HG03354 (cell line): ENCODE measurements around the gene MICAL3.
A peak's percentile ranks its signal among the peaks of the same experiment; 100 is the strongest.

ENCODE experiments used
- ATAC-seq: cut with Tn5 transposase; IDR thresholded peaks from one replicate; pipeline ENCODE4 v1.9.1; 2021; ENCODE audit warnings: mild to moderate bottlenecking; ENCODE audit not compliant: unreplicated experiment, poor library complexity, severe bottlenecking

MICAL3 gene

DNA sequence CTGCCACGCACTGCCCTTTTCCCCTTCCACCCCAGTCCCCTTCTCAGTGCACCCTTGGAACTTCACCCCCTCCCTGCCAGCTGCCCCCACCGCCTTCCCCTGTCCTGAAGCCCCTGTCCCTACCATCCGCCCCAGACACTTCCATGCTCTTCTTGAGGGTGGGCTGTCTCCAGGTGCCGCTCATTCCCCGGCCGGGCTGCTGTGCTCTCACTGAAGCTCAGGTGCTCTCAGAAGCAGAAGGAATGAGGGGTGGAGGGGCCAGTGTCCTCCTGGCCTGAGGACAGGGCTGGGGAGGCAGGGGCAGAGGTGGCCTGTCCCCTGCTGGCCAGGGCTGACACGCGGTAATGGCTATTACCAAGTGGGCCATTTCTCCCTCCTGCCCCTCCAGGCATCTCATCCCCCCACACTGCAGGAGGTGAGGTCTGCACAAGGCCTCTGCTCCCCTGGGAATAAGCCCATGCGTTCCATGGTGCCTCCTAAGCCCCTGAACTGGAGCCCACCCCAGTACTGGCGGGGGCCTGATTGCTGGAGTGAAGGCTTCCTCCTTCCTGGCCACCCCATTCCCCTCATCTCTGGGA, 243.5 kb downstream of the MICAL3 start:
- no peak for ATAC-seq

DNA sequence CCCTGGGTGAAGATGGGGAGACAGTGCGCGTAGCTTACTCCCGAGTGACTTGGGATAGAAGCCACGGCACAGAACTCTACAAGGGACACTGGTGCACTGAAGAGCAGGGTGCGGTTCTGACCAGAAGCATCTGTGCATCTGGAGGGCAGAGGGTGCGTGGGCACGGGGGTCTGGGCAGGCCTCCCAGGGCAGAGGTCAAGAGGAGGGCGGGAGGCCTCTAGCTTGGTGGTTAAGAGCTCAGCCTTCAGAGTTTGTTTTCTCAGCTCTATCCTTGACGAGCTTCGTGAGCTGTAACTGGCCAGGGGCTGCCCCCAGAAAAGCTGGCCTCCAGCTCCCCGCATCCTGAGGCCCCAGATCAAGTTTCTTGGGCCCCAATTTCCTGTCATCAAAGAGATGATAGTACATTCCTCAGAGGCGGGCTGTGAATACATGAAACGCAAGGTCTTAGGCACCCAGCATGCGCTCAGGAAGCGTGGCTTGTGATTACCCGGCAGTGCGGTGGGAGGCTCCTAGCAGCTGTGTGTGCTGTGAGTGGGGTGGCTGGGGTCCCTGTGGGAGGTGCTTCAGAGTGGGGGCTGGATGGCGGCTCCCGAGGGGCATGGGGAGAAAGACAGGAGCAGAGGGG, 244.1 kb downstream of the MICAL3 start:
- ATAC-seq = no peak

GRCh38 chr22:17779286-17780115, 244.9 kb downstream of the MICAL3 start:
- peak; percentile 42 for ATAC-seq

DNA sequence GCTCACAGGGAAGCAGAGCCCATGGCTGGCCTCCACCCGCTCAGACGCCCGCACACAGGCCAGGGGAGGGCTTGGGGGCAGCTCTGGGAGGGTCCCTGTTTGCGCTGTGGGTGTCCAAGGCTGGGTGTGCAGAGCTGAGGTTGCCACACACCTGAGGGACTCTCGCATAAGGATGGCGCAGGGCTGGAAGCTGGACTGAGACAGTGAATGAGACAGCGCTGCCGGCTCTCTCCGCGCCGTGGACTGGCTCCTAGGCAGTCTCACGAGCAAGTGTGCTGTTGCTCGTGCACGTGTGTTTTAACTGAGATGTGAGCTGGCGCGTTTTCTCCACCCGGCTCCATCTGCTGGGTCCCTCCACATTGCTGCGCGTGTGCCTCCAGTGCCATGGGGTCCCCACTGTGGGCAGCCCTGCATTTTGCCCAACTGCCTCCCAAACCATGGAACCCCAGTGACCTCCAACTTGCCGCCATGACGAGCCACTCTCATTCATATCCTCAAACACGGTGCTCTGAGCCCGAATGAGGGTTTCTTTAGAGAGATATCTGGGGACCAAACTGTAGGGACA, 245.9 kb downstream of the MICAL3 start:
- no peak for ATAC-seq

DNA sequence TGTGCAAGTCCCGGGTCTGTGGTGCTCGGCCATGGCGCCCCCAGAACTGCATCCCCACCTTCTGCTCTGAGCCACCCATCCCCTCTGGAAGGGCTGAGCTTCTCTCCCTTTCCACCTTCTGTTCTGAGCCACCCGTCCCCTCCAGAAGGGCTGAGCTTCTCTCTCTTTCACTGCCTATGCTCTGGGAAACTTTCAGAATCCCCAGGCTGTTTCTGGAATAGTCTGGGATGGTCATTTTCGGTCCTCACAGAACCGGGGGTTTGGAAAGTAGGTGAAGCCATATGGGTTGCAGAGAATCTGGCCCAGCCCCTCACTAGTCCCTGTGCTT, 246.7 kb downstream of the MICAL3 start:
- ATAC-seq = no peak

- ATAC-seq = peak; percentile 34
Measured at GRCh38 chr22:17777005-17777716, 247.2 kb downstream of the MICAL3 start.

DNA sequence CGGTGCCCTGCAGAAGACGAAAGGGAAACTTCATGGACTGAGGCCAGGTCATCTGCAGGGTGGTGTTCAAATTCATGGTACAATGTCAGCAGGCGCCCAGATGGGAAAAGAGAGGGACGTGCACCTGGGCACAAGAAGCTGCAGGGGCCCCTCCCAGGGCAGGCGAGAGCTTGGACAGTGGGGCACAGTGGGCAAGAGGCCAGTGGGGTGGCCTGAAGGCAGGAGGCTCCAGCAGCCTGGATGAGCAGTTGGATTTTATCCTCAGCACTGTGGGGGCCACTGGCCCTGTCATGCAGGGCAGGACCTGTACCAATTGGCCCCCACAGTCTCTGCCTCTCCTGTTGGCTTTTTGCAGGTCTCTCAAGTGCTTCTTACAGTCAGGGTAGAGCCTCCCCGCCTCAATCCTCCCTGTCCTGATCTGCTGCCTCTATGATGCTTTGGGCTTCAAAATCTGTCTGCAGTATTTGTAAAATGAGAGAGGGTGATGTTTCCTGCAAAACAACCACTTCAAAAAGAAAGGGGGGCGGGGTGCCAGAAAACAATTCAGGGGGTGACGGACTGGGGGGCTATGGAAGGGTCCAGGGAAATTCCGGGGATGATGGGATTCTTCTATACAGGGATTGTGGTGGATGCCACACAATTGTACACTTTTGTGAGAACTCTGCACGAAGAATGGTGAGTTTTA, 248.4 kb downstream of the MICAL3 start:
- no peak for ATAC-seq

GRCh38 chr22:17774926-17775685, 249.3 kb downstream of the MICAL3 start:
- no peak for ATAC-seq

DNA sequence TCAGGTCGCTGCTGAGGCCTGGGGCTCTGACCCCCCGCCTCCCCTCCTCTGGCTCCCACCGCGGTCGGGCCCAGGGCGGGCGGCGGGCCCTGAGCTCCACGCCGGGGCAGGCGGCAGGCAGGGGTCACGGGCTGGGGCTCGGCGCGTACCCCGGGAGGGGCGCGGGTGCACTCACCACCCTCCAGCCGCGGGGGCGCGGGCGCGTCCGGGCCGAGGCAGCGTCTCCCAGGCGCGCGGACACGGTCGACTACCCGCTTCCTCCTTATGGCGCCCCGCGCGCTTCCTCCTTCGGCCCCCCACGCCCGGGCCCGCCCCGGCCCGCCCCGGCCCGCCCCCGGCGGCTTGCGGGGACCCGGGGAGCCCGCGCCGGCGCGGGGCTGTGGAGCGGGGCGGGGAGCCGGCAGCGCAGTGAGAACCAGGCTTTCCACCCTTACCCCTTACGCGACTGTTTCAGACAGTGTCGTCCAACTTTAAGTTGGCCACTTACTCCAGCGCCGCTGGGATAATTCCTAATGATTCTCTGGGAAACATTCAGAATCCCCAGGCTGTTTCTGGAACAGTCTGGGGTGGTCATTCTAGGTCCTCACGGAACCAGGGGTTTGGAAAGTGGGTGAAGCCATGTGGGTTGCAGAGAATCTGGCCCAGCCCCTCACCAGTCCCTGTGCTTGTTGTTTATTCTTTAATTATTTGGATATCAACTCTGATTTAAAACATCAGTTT, 250.0 kb downstream of the MICAL3 start, which contains the start of gene BID:
Gene BID (minus strand): TSS at position 264 of the 720 bp plus-strand sequence. CDS start 24,353 bp downstream, outside the sequence.
- peak; percentile 35 for ATAC-seq

DNA sequence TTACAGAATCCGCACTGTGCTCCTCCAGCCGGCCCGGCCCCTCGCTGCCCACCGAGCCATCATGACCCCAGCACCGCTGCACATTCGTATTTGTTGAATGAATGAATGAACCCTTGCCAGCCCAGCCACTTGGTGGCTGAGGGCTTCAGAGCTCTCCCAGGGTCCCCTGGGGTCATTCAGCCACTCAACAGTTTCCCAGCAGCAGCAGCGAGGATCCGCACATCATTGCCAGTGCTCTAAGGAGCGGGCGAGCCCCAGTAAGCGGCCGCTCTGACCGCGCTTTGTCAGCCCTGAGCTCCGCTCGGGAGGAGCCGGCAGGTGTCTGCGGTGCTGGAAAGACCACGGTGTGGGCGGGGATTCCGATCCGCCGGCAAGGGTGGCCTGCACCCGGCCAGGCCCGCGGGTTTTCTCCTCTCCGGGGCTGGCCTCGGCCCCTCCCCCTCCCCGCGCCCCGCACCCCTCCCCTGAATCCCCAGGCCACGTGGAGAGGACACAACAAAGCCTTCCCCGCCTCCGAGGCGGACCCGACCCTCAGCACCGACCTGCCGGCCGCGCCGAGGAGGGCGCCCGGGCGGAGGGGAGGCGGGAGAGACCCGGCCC, 250.7 kb downstream of the MICAL3 start:
- ATAC-seq = peak; percentile 33

DNA sequence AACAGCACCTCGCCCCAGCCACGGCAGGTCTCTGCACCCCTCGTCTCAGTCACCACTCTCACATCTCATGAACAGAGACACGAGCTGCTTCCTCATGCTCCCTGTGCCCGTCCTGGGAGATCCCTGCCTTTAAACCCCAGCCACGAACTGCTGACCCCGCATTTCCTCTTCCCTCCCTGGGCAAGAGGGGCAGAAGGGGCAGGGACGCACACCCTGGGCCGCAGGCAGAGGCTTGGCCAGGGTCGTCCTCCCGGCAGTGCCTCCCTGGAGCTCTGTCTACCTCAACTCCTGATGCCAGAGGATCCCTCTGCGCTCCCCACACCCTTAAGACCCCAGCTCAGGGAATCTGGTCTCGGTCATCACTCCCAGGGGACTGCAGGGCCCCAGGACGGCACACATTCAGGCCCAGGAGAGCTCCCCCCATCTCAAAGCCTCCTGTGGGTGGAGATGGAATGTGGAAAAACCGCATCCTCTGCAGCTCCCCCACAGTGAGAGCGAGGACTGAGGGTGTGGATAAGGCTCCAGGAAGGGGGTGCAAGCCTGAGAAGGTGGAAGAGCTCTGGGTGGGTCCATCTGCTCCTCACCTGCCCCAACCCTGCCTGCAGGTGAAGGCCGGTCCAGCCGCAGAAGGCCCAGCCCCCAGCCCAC, 251.3 kb downstream of the MICAL3 start:
- ATAC-seq = no peak

DNA sequence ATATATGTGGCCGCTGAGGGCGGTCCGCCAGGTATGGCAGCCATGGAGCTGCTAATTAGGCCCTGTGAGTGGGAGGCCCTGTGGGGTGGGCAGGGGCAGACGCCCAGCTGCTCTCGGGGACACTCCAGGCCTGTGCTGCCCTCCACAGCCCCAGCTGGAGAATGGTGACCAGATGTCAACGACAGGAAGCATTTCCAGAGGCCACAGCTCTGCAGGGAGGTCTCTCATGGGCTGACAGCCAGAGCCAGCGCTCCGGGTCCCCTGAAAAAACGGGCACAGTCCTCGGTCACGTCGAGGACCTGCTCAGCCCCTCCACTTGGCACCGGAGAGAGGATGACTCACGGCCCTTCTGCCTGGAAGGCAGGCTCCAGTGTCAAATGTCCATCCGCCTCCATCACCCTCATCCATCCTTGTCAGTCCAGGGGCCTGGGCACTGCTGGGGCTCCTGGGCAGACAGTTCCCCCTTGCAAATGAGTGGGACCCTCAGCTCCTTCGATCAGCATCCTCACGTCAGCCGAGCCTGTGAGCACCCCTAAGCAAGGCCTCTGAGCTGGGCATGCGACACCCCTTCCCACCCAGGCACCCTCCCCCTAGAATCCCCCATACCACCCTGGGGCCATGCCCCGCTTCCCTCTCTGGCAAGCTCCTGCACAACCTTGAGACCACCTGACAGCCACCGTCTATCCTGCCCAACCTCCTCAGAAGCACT, 252.0 kb downstream of the MICAL3 start:
- ATAC-seq = no peak

GRCh38 chr22:17770180-17771077, 253.9 kb downstream of the MICAL3 start:
- ATAC-seq = no peak

DNA sequence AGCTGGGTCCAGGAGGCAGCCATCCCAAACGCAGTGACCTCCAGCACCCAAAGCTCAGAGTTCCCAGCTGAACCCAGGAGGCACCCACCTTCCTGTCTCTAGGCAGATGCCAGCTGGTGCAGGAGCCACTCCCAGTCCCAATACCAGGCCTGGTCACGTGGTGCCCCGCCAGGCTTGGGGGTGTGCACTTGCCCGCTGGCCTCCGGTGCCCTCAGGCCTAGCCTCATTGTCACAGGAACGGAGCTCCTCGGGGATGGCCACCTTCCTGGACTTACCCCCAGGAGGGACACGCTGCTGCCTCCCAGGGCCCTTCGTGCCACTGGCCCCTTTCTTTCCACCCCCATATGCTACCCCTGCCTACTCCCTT, 254.7 kb downstream of the MICAL3 start:
- ATAC-seq = no peak

DNA sequence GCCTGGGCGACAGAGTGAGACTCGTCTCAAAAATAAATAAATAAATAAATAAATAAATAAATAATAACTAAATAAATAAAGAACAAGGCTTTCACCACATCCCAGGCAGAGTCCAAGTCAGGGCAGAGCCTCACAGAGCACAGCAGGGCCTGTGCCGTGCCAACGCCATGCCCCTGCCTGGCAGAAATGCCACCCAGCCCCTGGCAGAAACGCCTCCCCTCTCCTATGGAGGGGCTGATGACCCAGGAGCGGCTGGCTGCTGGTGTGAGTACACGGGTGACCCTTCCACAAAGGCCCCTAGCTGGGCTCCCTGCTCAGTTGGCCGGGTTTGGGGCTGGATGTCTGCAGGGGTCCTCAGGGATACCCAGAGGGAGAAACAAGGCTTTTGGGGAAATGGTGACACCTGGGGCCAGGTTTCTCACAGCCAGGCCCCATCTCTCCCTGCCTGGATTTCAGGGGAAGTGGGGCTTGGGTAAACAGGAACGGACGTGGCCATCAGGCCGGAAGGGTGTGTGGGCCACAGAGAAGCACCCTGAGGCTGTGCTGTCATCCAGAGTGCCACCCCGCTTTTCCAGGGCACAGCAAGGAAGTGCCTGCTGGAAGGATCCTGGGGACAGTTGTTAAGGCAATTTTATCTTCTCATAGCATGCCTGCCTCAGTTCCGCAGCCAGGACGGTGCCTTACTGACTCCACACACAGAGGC, 255.2 kb downstream of the MICAL3 start:
- ATAC-seq = no peak
